Pancreas (tissue), 10 donors: ENCODE results near the gene MX2. TPM values are rescaled to one million over a fixed set of nuclear protein-coding genes. Genes with fewer than 3 reads are reported as not detected.
A peak's percentile ranks its signal among the peaks of the same experiment; 100 is the strongest.

ENCODE experiments used
- ATAC-seq, 4 donors: fragments of 200-7000 bp; cut with Tn5 transposase; one replicate each; pipeline versions ENCODE4 v1.8.0 to v1.9.1; 2020; ENCODE audit warnings: mild to moderate bottlenecking in 4 of 4, moderate library complexity in 4 of 4
- DNase-seq, 6 donors: peaks; one replicate each; pipeline ENCODE4 v3.0.0-alpha.2; 2020
- FAIRE-seq: peaks from 2 replicates; lab custom pipeline; 2012; peaks lifted over from hg19 to GRCh38; lab: Jason Lieb, UNC
- H3K27ac ChIP-seq, 4 donors: fragments of 200-600 bp; sonication (generic); 1 replicate in 3 of 4; 2 replicates in 1 of 4; pipeline versions ENCODE4 v1.5.0 to v1.8.0; 2020
- H3K27me3 ChIP-seq, 4 donors: fragments of 200-600 bp; one replicate each; pipeline ENCODE4 v1.8.0; 2021
- H3K36me3 ChIP-seq, 3 donors: fragments of 200-600 bp; sonication (generic) in 1 of 3; one replicate each; pipeline versions ENCODE4 v1.5.0 to v1.8.0; 2020 to 2021
- H3K4me1 ChIP-seq, 3 donors: fragments of 200-600 bp; one replicate each; pipeline ENCODE4 v1.8.0; 2021
- H3K4me3 ChIP-seq, 4 donors: fragments of 200-600 bp; sonication (generic) in 2 of 4; one replicate each; pipeline versions ENCODE4 v1.5.0 to v1.8.0; 2020 to 2021
- H3K9me3 ChIP-seq, 4 donors: fragments of 200-600 bp; one replicate each; pipeline ENCODE4 v1.8.0; 2021
- WGBS, 2 donors: extraction: QIAGEN DNeasy Blood & Tissue Kit; methylation state at CpG; one replicate each; pipeline ENCODE4 v1.1.7; 2013; 5-methylcytosine and 5-hydroxymethylcytosine counted together
- intact Hi-C, 3 donors: fragments of 100-400 bp; cut with DNase I; formaldehyde crosslinking; loops; one replicate each; pipeline versions ENCODE4 v1.11.1 to v1.14.2; 2022
- polyA plus RNA-seq, 2 donors: library from polyadenylated mRNA; stranded (reverse); fragments of 200-250 nt; gene quantifications; one replicate each; pipeline ENCODE4 v1.2.3, GENCODE V29; 2013
- total RNA-seq, 6 donors: library from RNA; stranded (reverse); fragmentation: NEBNext Ultra II Directional in 4 of 6; extraction: Animal tissue kit (Norgen Biotek cat#: 25700) in 4 of 6; gene quantifications; one replicate each; pipeline versions ENCODE4 v1.2.1 to v1.2.4, GENCODE V29; 2021 to 2023
- TF ChIP-seq, protein P1 (sequence below), 4 donors: fragments of 200-600 bp; sonication (generic) in 3 of 4; IDR thresholded peaks; one replicate each; pipeline versions ENCODE4 v1.5.0 to v1.8.0; 2021; ENCODE audit warnings: antibody characterized with exemption in 4 of 4
- donor health status: healthy with polysubstance abuse.
- donor health status: DM: no; HTN: no; CAD: no; lungs with moderate emphysema.
- donor health status: DM: no; HTN: no; CAD: no.
- donor health status: control.
- donor health status: control.
- donor health status: Bipolar disorder and iron deficiency.
- donor health status: DM: yes; HTN: yes; CAD: no.
- donor health status: DM: no; HTN: no; CAD: no.
- donor health status: DM: no; HTN: no; CAD: no.
- donor health status: DM: yes; HTN: yes; CAD: no.

MX2 gene
- total and polyA plus RNA-seq, 8 donors = 2.0 to 5.4 (median 4.1) TPM

DNA sequence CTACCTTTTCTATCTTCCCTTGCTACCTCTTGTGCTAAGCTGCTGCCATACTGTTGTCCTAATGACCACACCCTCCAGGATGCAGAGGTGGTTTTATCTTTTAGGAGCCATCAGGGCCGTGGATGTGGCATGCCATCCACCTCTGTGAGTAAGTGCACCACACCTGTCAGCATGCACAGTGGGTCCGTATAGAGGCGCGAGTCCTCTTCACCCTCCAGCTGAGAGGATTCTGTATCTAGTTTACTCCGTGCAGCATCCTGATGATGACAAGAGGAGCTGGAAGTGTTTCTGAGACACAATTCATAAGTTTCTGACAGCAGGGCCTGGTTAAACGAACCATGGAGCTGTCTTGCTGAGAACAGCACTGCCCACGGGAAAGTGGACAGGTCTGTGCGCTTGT, 34.1 kb upstream of the MX2 start:
- no peaks in the 10 kb centered on the region for H3K9me3 ChIP-seq

DNA sequence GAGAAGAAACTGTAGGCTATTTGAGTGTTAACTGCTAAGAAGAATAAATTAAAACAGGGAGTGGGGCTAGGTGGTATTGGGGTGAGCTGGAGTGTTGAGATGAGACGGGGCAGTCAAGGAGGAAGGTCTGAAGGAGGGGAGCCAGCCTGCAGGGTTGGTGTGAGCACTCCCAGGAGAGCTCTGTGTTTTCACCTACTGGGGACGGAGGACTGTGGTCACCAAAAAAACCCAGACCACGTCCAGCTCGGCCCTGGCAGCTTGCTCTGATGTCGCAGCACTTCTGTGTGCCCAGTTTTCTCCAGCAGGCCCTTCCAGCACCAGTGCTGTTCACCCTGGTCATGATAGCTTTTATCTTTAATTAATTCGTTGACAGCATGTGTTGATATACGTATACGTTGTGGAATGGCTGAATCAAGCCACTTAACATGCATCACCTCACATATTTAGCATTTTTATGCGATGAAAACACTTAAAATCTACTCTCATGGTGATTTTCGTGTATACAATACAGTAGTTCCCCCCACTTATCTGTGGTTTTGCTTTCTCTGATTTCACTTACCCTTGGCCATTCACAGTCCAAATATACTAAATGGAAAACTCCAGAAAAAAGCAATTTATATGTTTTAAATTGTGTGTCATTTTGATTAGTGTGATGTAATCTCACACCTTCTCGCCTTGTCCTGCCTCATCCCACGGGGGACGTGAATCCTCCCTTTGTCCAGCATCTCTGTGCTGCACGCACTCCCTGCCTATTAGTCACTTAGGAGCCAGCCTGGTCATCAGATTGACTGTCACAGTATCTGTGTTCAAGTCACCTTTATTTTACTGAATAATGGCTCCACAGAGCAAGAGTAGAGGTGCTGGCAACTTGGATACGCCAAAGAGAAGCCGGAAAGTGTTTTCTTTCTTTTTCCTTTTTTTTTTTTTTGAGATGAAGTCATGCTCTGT, 32.9 kb upstream of the MX2 start:
- TF ChIP-seq, protein P1, sequence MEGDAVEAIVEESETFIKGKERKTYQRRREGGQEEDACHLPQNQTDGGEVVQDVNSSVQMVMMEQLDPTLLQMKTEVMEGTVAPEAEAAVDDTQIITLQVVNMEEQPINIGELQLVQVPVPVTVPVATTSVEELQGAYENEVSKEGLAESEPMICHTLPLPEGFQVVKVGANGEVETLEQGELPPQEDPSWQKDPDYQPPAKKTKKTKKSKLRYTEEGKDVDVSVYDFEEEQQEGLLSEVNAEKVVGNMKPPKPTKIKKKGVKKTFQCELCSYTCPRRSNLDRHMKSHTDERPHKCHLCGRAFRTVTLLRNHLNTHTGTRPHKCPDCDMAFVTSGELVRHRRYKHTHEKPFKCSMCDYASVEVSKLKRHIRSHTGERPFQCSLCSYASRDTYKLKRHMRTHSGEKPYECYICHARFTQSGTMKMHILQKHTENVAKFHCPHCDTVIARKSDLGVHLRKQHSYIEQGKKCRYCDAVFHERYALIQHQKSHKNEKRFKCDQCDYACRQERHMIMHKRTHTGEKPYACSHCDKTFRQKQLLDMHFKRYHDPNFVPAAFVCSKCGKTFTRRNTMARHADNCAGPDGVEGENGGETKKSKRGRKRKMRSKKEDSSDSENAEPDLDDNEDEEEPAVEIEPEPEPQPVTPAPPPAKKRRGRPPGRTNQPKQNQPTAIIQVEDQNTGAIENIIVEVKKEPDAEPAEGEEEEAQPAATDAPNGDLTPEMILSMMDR (IDR thresholded peaks at IDR 0.05) = no peak
- Histone ChIP-seq H3K4me3 (no peak overlapping the region), H3K36me3 (peaks cover 0 to 4% (median 0%) of the 10 kb centered on the region in 3 donors), H3K4me1 (peaks cover 20 to 37% (median 32%) of the 10 kb centered on the region in 3 donors), H3K27me3 (no peaks in the 10 kb centered on the region), H3K27ac (no peak overlapping the region), H3K9me3 (no peaks in the 10 kb centered on the region)
- FAIRE-seq (no peak), DNase-seq (peak in 1 of 6 donors; percentile 48), ATAC-seq (no peak)
- intact Hi-C loops = no loop called here
- 80 to 84% methylated on average over 16 of the region's 16 CpGs for WGBS, 2 donors

More for the DNA sequence above, 34.1 kb upstream of the MX2 start:
- TF ChIP-seq, protein P1 (IDR thresholded peaks at IDR 0.05) = no peak
- no peak for ATAC-seq
- no peak overlapping the region for H3K4me3 ChIP-seq
- WGBS, 2 donors = 89% methylated on average over 8 of the region's 8 CpGs
- no peak for FAIRE-seq
- H3K36me3 ChIP-seq = peaks cover 0 to 4% (median 0%) of the 10 kb centered on the region in 3 donors
- H3K27me3 ChIP-seq = no peaks in the 10 kb centered on the region
- peaks cover 29 to 48% (median 43%) of the 10 kb centered on the region in 3 donors for H3K4me1 ChIP-seq
- peak in 1 of 6 donors; percentile 27 for DNase-seq
- no peak overlapping the region for H3K27ac ChIP-seq
- intact Hi-C loops = no loop called here

DNA sequence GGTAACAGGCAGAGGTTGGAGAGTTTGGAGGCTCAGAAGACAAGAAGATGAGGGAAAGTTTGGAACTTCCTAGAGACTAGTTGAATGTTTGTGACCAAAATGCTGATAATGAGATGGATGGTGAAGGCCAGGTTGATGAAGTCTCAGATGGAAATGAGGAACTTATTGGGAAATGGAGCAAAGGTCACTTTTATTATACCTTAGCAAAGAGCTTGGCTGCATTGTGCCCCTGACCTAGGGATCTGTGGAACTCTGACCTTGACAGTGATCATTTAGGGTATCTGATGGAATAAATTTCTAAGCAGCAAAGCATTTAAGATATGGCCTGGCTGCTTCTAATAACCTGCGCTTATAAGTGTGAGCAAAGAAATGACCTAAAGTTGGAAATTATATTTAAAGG, 28.1 kb upstream of the MX2 start:
- no peak overlapping the region for H3K27ac ChIP-seq
- TF ChIP-seq, protein P1 (IDR thresholded peaks at IDR 0.05) = no peak
- no peak for FAIRE-seq
- H3K36me3 ChIP-seq = peaks cover 0 to 12% (median 0%) of the 10 kb centered on the region in 3 donors
- H3K4me1 ChIP-seq = no peaks in the 10 kb centered on the region
- WGBS, 2 donors = 97 to 100% methylated on average over 1 of the region's 1 CpG
- intact Hi-C loops = no loop called here
- H3K4me3 ChIP-seq = no peak overlapping the region
- H3K9me3 ChIP-seq = no peaks in the 10 kb centered on the region
- no peak for DNase-seq
- no peaks in the 10 kb centered on the region for H3K27me3 ChIP-seq
- no peak for ATAC-seq

DNA sequence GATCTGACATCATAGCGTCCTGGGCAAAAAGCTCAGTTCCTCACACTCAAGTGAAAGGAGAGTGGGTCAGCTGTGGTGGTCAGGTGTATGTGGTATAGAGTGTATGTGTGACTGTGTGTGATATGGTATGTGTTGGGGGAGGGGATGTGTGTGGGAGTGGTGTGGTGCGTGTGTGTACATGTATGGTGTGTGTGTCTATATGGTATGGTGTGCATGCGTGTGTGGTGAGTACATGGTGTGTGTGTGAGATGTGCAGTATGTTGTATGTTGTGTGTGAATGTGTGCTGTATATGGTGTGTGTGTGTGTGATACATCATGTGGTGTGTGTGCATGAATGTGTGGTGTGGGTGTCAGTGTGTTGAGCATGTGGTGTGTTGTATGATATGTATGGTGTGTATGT, 24.3 kb upstream of the MX2 start:
- H3K27ac ChIP-seq = no peak overlapping the region
- no peaks in the 10 kb centered on the region for H3K4me1 ChIP-seq
- peaks cover 0 to 22% (median 2%) of the 10 kb centered on the region in 3 donors for H3K36me3 ChIP-seq
- intact Hi-C loops = no loop called here
- no peaks in the 10 kb centered on the region for H3K27me3 ChIP-seq
- DNase-seq (no peak), FAIRE-seq (no peak), ATAC-seq (no peak)
- TF ChIP-seq, protein P1 (IDR thresholded peaks at IDR 0.05) = no peak
- H3K9me3 ChIP-seq = no peaks in the 10 kb centered on the region
- WGBS, 2 donors = 95 to 97% methylated on average over 3 of the region's 3 CpGs
- no peak overlapping the region for H3K4me3 ChIP-seq

DNA sequence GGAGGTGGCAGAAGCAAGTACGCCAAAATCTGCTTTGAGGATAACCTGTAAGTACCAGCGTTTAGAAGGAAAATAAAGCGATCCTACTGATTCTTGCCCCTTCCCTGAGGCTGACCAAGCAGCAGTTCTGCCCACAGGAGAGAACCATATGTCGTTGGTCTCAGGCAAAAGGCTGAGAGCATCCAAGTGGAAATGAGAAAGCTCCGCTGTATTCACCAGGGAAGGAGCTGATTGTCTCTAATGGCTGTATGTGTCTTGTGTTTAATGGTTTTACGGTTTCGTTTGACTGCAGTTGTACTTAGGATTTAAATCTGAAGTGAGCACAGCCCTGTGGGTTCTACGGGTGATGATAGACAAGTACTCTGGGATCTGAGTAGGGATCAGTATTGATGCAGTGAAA, 23.4 kb upstream of the MX2 start:
- Histone ChIP-seq H3K36me3 (peaks cover 0 to 22% (median 2%) of the 10 kb centered on the region in 3 donors), H3K4me1 (no peaks in the 10 kb centered on the region), H3K27me3 (no peaks in the 10 kb centered on the region), H3K4me3 (no peak overlapping the region), H3K9me3 (no peaks in the 10 kb centered on the region), H3K27ac (no peak overlapping the region)
- DNase-seq = no peak
- intact Hi-C loops = no loop called here
- TF ChIP-seq, protein P1 (IDR thresholded peaks at IDR 0.05) = no peak
- ATAC-seq = no peak
- FAIRE-seq = no peak
- WGBS, 2 donors = 93 to 95% methylated on average over 8 of the region's 8 CpGs
